Neuronal stem cell (in vitro differentiated cells): Measurements from ENCODE around the gene MS4A18.

Experiments
- DNase-seq: peaks from one replicate; pipeline ENCODE4 v3.0.0-alpha.2; 2013; ENCODE audit warnings: low spot score
- H2AFZ ChIP-seq: one replicate; pipeline ENCODE4 v1.6.1; 2013; ENCODE audit warnings: mild to moderate bottlenecking, low read length, inconsistent platforms
- H2AK5ac ChIP-seq: 2 replicates; pipeline ENCODE4 v1.6.1; 2013; ENCODE audit warnings: low read depth, mild to moderate bottlenecking, inconsistent platforms, low read length, moderate library complexity, mixed read lengths
- H2BK120ac ChIP-seq: 2 replicates; pipeline ENCODE4 v1.6.1; 2013; ENCODE audit warnings: low read depth, mild to moderate bottlenecking, inconsistent platforms, low read length, moderate library complexity, mixed read lengths
- H2BK12ac ChIP-seq: one replicate; pipeline ENCODE4 v1.6.1; 2013; ENCODE audit warnings: low read length, inconsistent platforms
- H2BK15ac ChIP-seq: 2 replicates; pipeline ENCODE4 v1.6.1; 2013; ENCODE audit warnings: mild to moderate bottlenecking, low read length, inconsistent platforms, mixed read lengths
- H2BK5ac ChIP-seq: one replicate; pipeline ENCODE4 v1.6.1; 2013; ENCODE audit warnings: inconsistent platforms, mild to moderate bottlenecking, low read length, moderate library complexity
- H3K14ac ChIP-seq: one replicate; pipeline ENCODE4 v1.6.1; 2013; ENCODE audit warnings: low read length, inconsistent platforms
- H3K18ac ChIP-seq: 2 replicates; pipeline ENCODE4 v1.6.1; 2013; ENCODE audit warnings: low read length, inconsistent platforms
- H3K23ac ChIP-seq: 2 replicates; pipeline ENCODE4 v1.6.1; 2013; ENCODE audit warnings: low read depth, mild to moderate bottlenecking, mixed read lengths, low read length, inconsistent platforms; ENCODE audit not compliant: poor library complexity
- H3K27ac ChIP-seq: replicated peaks from 3 replicates; pipeline ENCODE4 v1.5.1; 2013; ENCODE audit warnings: low read length, inconsistent platforms
- H3K27me3 ChIP-seq, 3 experiments: 2 replicates each; pipeline ENCODE4 v1.6.1; 2013; ENCODE audit warnings: low read length in 3 of 3, mild to moderate bottlenecking in 2 of 3, inconsistent platforms in 1 of 3, low read depth in 1 of 3, mixed read lengths in 1 of 3, moderate library complexity in 1 of 3; ENCODE audit not compliant: control insufficient read depth in 3 of 3, insufficient read depth in 3 of 3
- H3K36me3 ChIP-seq, 2 donors: replicated peaks in 1 of 2; 2 replicates each; pipeline ENCODE4 v1.6.1; 2013; ENCODE audit warnings: low read length in 2 of 2; ENCODE audit not compliant: control insufficient read depth in 2 of 2, insufficient read depth in 2 of 2
- H3K4ac ChIP-seq: 2 replicates; pipeline ENCODE4 v1.6.1; 2013; ENCODE audit warnings: inconsistent platforms, mild to moderate bottlenecking, low read length, moderate library complexity
- H3K4me1 ChIP-seq, 2 donors: 1 replicate in 1 of 2; 2 replicates in 1 of 2; pipeline ENCODE4 v1.6.1; 2013; ENCODE audit warnings: low read length in 2 of 2, low read depth in 1 of 2; ENCODE audit not compliant: control insufficient read depth in 2 of 2, insufficient read depth in 1 of 2
- H3K4me2 ChIP-seq: one replicate; pipeline ENCODE4 v1.6.1; 2013; ENCODE audit warnings: mild to moderate bottlenecking, low read length, inconsistent platforms; ENCODE audit not compliant: insufficient read depth, poor library complexity, severe bottlenecking
- H3K4me3 ChIP-seq, 2 donors: 2 replicates each; pipeline ENCODE4 v1.5.1; 2013; ENCODE audit warnings: low read length in 2 of 2, mild to moderate bottlenecking in 2 of 2, inconsistent platforms in 1 of 2, moderate library complexity in 1 of 2
- H3K79me1 ChIP-seq: one replicate; pipeline ENCODE4 v1.6.1; 2013; ENCODE audit warnings: low read depth, mild to moderate bottlenecking, inconsistent platforms, low read length, moderate library complexity
- H3K9ac ChIP-seq: one replicate; pipeline ENCODE4 v1.6.1; 2013; ENCODE audit warnings: mild to moderate bottlenecking, low read depth, low read length, inconsistent platforms; ENCODE audit not compliant: poor library complexity
- H3K9me3 ChIP-seq, 2 donors: replicated peaks in 1 of 2; 2 replicates each; pipeline versions ENCODE3 to v1.6.1; 2013; ENCODE audit warnings: low read length in 2 of 2, mild to moderate bottlenecking in 2 of 2, inconsistent platforms in 1 of 2, low read depth in 1 of 2, mixed read lengths in 1 of 2, moderate library complexity in 1 of 2; ENCODE audit not compliant: control insufficient read depth in 2 of 2, insufficient read depth in 1 of 2
- H4K8ac ChIP-seq: one replicate; pipeline ENCODE4 v1.6.1; 2013; ENCODE audit warnings: low read depth, mild to moderate bottlenecking, inconsistent platforms, low read length, moderate library complexity
- H4K91ac ChIP-seq: one replicate; pipeline ENCODE4 v1.6.1; 2013; ENCODE audit warnings: low read length, low read depth, mild to moderate bottlenecking, inconsistent platforms; ENCODE audit not compliant: poor library complexity
- WGBS, 2 donors: extraction: QIAGEN DNeasy Blood & Tissue Kit; methylation state at CpG; one replicate each; pipeline ENCODE4 v1.1.7; 2013; ENCODE audit warnings: missing lambda C conversion rate in 2 of 2, mixed read lengths in 1 of 2; ENCODE audit not compliant: insufficient read length in 2 of 2, insufficient replicate concordance in 1 of 2; ENCODE audit errors: extremely low coverage in 2 of 2; 5-methylcytosine and 5-hydroxymethylcytosine counted together

The MS4A18 gene

DNA sequence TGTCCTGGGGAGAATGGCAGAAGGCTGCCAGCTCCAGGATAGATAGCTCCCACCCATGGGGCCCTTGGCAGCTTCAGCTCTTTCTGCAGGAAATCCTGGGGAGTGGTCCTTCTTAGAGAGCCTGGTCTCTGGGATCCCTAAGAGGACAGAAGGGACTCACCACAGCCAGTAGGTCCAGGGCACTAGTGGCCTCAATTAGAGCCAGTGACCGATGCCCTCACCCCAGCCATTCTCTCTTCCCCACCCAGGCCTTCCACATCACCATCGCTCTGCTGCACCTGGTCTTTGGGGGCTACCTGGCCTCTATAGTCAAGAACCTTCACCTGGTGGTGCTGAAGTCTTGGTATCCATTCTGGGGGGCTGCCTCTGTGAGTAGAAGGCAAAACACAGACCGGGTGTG lies 66.2 kb downstream of the MS4A18 start:
- H2AFZ ChIP-seq: no peak overlapping the region
- H3K18ac ChIP-seq: no peak overlapping the region
- no peak overlapping the region for H3K27ac ChIP-seq
- H3K4me3 ChIP-seq: no peak overlapping the region
- no peak for DNase-seq
- H2BK5ac ChIP-seq: no peak overlapping the region
- H3K4me1 ChIP-seq: peaks cover 0 to 3% of the 10 kb centered on the region in 2 donors
- no peak overlapping the region for H4K91ac ChIP-seq
- H2AK5ac ChIP-seq: no peak overlapping the region
- no peak overlapping the region for H4K8ac ChIP-seq
- no peak overlapping the region for H2BK15ac ChIP-seq
- no peak overlapping the region for H3K23ac ChIP-seq
- H3K4me2 ChIP-seq: no peak overlapping the region
- H2BK120ac ChIP-seq: no peak overlapping the region
- H3K4ac ChIP-seq: no peak overlapping the region
- H3K9me3 ChIP-seq: peaks cover 7 to 16% of the 10 kb centered on the region in 2 donors
- H3K9ac ChIP-seq: no peak overlapping the region
- H3K14ac ChIP-seq: no peak overlapping the region
- no peaks in the 10 kb centered on the region for H3K36me3 ChIP-seq
- H3K27me3 ChIP-seq: no peaks in the 10 kb centered on the region
- H2BK12ac ChIP-seq: no peak overlapping the region
- no CpG with 5 or more reads among the region's 3 CpGs for WGBS, 2 donors
- no peaks in the 10 kb centered on the region for H3K79me1 ChIP-seq

DNA sequence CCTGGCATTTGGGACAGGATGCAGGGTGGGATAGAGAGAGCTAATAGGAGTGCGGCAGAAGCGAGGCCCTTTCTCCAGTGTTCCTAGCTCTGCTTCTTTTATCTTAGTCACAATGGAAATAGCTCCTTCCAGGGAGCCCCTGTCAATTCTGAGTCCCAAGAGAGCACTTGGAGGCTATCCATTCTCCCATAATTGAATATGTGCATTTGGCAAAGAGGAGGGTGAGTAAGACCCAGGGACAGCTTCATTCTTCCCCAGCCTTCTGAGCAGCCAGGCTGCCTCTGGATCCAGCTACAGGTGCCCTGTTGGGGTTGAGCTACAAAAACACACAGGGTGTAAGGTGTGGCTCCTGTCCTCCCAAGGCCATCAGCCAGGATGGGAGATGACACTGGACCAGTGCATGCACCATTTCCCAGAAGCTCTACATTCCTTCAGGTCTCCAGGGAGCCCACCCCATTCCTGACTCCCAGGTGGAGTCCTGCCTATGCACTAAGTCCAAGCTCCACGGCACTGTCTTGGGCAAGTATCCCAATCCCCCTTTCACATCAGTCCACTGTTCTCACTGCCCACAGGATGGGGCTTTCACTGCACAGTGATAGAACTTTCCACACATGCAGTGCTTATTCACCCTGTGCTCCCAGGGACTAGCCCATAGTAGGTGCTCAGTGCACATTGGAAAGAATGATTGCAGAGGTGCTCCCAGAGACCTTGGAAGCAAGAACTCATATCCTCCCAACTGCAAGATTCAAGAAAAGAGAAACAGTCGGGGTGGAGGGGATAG lies 66.8 kb downstream of the MS4A18 start:
- H3K27ac ChIP-seq: no peak overlapping the region
- H2AK5ac ChIP-seq: no peak overlapping the region
- H3K79me1 ChIP-seq: no peaks in the 10 kb centered on the region
- H4K91ac ChIP-seq: no peak overlapping the region
- DNase-seq: no peak
- no peak overlapping the region for H4K8ac ChIP-seq
- no peak overlapping the region for H2AFZ ChIP-seq
- H3K9ac ChIP-seq: no peak overlapping the region
- H2BK120ac ChIP-seq: no peak overlapping the region
- no peak overlapping the region for H2BK12ac ChIP-seq
- H3K18ac ChIP-seq: no peak overlapping the region
- no peak overlapping the region for H2BK15ac ChIP-seq
- no peaks in the 10 kb centered on the region for H3K27me3 ChIP-seq
- no peak overlapping the region for H3K4me3 ChIP-seq
- WGBS, 2 donors: no CpG with 5 or more reads among the region's 4 CpGs
- H3K36me3 ChIP-seq: no peaks in the 10 kb centered on the region
- no peak overlapping the region for H3K23ac ChIP-seq
- H3K4me2 ChIP-seq: no peak overlapping the region
- H3K14ac ChIP-seq: no peak overlapping the region
- H3K4me1 ChIP-seq: no peaks in the 10 kb centered on the region
- H3K9me3 ChIP-seq: peaks cover 7 to 16% of the 10 kb centered on the region in 2 donors
- H3K4ac ChIP-seq: no peak overlapping the region
- no peak overlapping the region for H2BK5ac ChIP-seq

DNA sequence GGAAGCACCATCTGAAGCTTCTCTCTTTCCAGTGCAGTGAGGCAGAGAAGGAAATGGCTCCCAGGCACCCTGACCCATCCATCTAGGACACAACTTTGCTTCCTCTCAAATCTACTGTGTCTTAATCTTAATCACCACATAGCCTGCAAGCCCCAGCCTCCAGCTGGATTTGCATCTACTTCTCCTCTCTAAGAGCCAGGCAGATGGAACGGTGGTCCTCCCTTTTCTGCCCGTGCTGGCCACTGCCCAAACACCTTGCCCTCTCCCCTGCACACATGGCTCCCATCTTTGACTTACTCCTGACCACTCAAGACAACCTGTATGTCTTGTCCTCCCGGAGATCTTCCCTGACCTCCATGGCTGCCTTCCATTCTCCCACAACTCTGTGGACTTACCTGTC lies 68.0 kb downstream of the MS4A18 start:
- Histone ChIP-seq H2AK5ac (no peak overlapping the region), H2BK5ac (no peak overlapping the region), H3K27me3 (no peaks in the 10 kb centered on the region), H2BK120ac (no peak overlapping the region), H3K36me3 (no peaks in the 10 kb centered on the region), H2AFZ (no peak overlapping the region), H3K23ac (no peak overlapping the region), H2BK12ac (no peak overlapping the region), H3K14ac (no peak overlapping the region), H2BK15ac (no peak overlapping the region), H3K4me1 (no peaks in the 10 kb centered on the region), H3K27ac (no peak overlapping the region), H3K4ac (no peak overlapping the region), H3K4me3 (no peak overlapping the region), H3K18ac (no peak overlapping the region), H3K79me1 (no peaks in the 10 kb centered on the region), H4K91ac (no peak overlapping the region), H3K9ac (no peak overlapping the region), H3K4me2 (no peak overlapping the region), H3K9me3 (peaks cover 7 to 16% of the 10 kb centered on the region in 2 donors), H4K8ac (no peak overlapping the region)
- no peak for DNase-seq
- WGBS, 2 donors: no CpG with 5 or more reads among the region's 3 CpGs
